ENCODE measurements around the gene KRTAP12-2. TPM values are rescaled to one million over a fixed set of nuclear protein-coding genes. Genes with fewer than 3 reads are reported as not detected.

KRTAP12-2 gene
- total and polyA plus RNA-seq, 10 of the 15 experiments (the other 5 are each of a cell fraction or from before 2014, with no cell fraction given), result not detected

DNA sequence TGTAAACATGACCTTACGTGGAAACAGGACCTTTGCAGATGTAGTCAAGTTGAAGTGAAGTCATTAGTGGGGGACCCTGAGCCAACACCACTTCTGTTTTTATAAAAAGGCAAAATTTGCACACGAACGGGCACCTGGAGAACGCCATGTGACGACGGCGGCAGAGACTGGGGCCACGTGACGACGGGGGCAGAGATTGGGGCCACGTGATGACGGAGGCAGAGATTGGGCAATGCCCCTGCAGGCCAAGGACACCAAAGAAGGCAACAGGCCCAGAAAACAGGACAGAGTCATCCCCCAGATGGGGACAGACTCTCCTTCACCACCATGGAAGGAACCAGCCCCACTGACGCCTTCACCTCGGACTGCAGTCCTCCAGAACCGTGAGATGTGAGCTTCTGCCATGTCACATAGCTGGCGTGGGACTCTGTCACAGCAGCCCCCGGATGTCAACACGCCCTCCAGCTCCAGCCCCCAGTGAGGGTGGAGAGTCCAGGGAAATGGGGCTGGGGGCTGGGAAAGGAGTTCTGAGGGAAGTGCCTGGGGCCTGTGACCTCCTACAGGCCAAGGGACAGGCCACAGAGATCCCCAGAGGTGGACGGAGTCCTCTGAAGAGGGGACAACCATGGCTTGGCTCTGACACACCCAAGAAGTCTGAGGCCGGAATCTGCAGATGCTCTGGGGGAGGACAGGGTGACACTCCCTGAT, 16.3 kb downstream of the KRTAP12-2 start:
- 21% methylated on average over 20 of the region's 20 CpGs for WGBS (ENCODE audit: insufficient coverage, insufficient replicate concordance, low lambda C conversion rate, missing lambda C conversion rate)

More for the DNA sequence above, 16.3 kb downstream of the KRTAP12-2 start:
- Histone ChIP-seq H3K4me3 (no peak overlapping the region), H3K27me3 (replicated peaks in 1 of 2; ENCODE audit: control insufficient read depth in 2 of 2, insufficient read depth in 2 of 2, low read length in 1 of 2) (no peaks in the 10 kb centered on the region), H4K20me1 (ENCODE audit: control insufficient read depth, insufficient read depth) (no peaks in the 10 kb centered on the region), H3K4me1 (ENCODE audit: control insufficient read depth, insufficient read depth, low read length) (no peaks in the 10 kb centered on the region), H3K9me3 (replicated peaks; ENCODE audit: control insufficient read depth, insufficient read depth, low read length) (no peaks in the 10 kb centered on the region; the same call in 2 of the 3 replicates), H3K36me3 (ENCODE audit: control insufficient read depth in 2 of 2, insufficient read depth in 2 of 2, low read length in 1 of 2) (no peaks in the 10 kb centered on the region), H3K9ac (ENCODE audit: control insufficient read depth, insufficient read depth, low read length) (no peak overlapping the region), H3K79me2 (ENCODE audit: control insufficient read depth, insufficient read depth, low read length) (no peaks in the 10 kb centered on the region), H3K27ac (ENCODE audit: control insufficient read depth, insufficient read depth) (no peak overlapping the region), H2AFZ (ENCODE audit: control insufficient read depth, low read depth, low read length) (no peak overlapping the region), H3K4me2 (ENCODE audit: control insufficient read depth, insufficient read depth) (no peak overlapping the region)
- RAD21 ChIA-PET (ENCODE audit: unreplicated experiment), result no interaction called here
- DNase-seq (ENCODE audit: low read depth, low spot score) (no peak), ATAC-seq (no peak), FAIRE-seq (no peak)
- intact Hi-C loops (cut with micrococcal nuclease; ENCODE audit: unreplicated experiment), result no loop called here
- in situ Hi-C loops (cut with MboI), result no loop called here
- no TSS peak for BruUV-seq (replicated peaks)
- TF ChIP-seq NR2C1 (IDR thresholded peaks at IDR 0.05) (no peak), FOXK2 (IDR thresholded peaks at IDR 0.05) (no peak), ZNF24 (IDR thresholded peaks at IDR 0.05) (no peak), CBFB (IDR thresholded peaks at IDR 0.05; ENCODE audit: low read depth) (no peak), IRF4 (IDR thresholded peaks at IDR 0.05; ENCODE audit: low read depth, low read length) (no peak), ZNF622 (IDR thresholded peaks at IDR 0.05) (no peak), NFYB (IDR thresholded peaks at IDR 0.05; ENCODE audit: insufficient read depth, low read depth, low read length) (no peak), CBX3 (IDR thresholded peaks at IDR 0.05; ENCODE audit: borderline replicate concordance, low read depth) (no peak), HCFC1 (IDR thresholded peaks at IDR 0.05; ENCODE audit: low read length) (no peak)
- TF ChIP-seq, protein P1, sequence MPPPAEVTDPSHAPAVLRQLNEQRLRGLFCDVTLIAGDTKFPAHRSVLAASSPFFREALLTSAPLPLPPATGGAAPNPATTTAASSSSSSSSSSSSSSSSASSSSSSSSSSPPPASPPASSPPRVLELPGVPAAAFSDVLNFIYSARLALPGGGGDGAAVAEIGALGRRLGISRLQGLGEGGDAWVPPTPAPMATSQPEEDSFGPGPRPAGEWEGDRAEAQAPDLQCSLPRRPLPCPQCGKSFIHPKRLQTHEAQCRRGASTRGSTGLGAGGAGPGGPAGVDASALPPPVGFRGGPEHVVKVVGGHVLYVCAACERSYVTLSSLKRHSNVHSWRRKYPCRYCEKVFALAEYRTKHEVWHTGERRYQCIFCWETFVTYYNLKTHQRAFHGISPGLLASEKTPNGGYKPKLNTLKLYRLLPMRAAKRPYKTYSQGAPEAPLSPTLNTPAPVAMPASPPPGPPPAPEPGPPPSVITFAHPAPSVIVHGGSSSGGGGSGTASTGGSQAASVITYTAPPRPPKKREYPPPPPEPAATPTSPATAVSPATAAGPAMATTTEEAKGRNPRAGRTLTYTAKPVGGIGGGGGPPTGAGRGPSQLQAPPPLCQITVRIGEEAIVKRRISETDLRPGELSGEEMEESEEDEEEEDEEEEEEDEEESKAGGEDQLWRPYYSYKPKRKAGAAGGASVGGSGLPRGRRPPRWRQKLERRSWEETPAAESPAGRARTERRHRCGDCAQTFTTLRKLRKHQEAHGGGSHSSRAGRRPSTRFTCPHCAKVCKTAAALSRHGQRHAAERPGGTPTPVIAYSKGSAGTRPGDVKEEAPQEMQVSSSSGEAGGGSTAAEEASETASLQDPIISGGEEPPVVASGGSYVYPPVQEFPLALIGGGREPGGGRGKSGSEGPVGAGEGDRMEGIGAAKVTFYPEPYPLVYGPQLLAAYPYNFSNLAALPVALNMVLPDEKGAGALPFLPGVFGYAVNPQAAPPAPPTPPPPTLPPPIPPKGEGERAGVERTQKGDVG (CRISPR knock-in tag; IDR thresholded peaks at IDR 0.05), result no peak
- SMC1A ChIA-PET (ENCODE audit: uncharacterized antibody, unreplicated experiment), result no interaction called here
- POLR2A ChIA-PET, result interaction anchor here (0.5 to 0.7 kb wide), 2 partner anchors 53 to 1294 kb away, joined by 3 read pairs; no protein-coding TSS in a partner anchor
- CTCF ChIA-PET, result no interaction called here
